Esophagus muscularis mucosa (tissue), 3 donors: Measurements from ENCODE around the gene ZNF283.

Source experiments
- CTCF ChIP-seq, 3 experiments: fragments of 200-600 bp in 2 of 3; fragments of 450-650 bp in 1 of 3; sonication (generic) in 2 of 3; IDR thresholded peaks; one replicate each; pipeline ENCODE4 v1.5.1; 2017 to 2019; ENCODE audit warnings: antibody characterized with exemption in 3 of 3, mild to moderate bottlenecking in 2 of 3, moderate library complexity in 1 of 3
- POLR2A ChIP-seq: fragments of 450-650 bp; IDR thresholded peaks from one replicate; pipeline ENCODE4 v1.6.1; 2017; ENCODE audit warnings: antibody characterized with exemption, moderate library complexity, mild to moderate bottlenecking, low read depth

- TF ChIP-seq CTCF (IDR thresholded peaks at IDR 0.05) (no peak), POLR2A (no peak)
Observed at GRCh38 chr19:43781630-43782310, 45.4 kb upstream of the ZNF283 start.
